Naive thymus-derived CD4-positive, alpha-beta T cell (primary cell): ENCODE data around the gene CRTAC1. TPM values are rescaled to one million over a fixed set of nuclear protein-coding genes. Genes with fewer than 3 reads are reported as not detected.
A peak's percentile ranks its signal among the peaks of the same experiment; 100 is the strongest.

Source experiments
- ATAC-seq: fragments of 150-1000 bp; cut with Tn5 transposase; 2 replicates; pipeline ENCODE4 v1.10.0; 2021; ENCODE audit warnings: mild to moderate bottlenecking, moderate library complexity
- CTCF ChIA-PET: fragments of 350-600 bp; sonication (Branson Sonifier 250); formaldehyde crosslinking; loops from one replicate; lab custom pipeline; 2021; ENCODE audit warnings: antibody characterized with exemption; lab: Charles Lee
- POLR2A ChIA-PET: fragments of 350-600 bp; sonication (Branson Sonifier 250); formaldehyde crosslinking; loops from one replicate; lab custom pipeline; 2021; ENCODE audit warnings: antibody characterized with exemption, inconsistent platforms; lab: Charles Lee
- DNase-seq, 9 donors: peaks; one replicate each; pipeline versions ENCODE4 v3.0.0 to v3.0.0-alpha.2; 2020 to 2022; ENCODE audit warnings: mixed read lengths in 1 of 9
- H3K27ac ChIP-seq: one replicate; pipeline ENCODE4 v1.7.0; 2013; ENCODE audit warnings: mild to moderate bottlenecking, low read depth, low read length, moderate library complexity
- H3K27me3 ChIP-seq, 2 donors: one replicate each; pipeline ENCODE4 v1.7.0; 2013; ENCODE audit warnings: low read length in 2 of 2, mild to moderate bottlenecking in 2 of 2, moderate library complexity in 2 of 2; ENCODE audit not compliant: control insufficient read depth in 2 of 2, insufficient read depth in 2 of 2
- H3K36me3 ChIP-seq, 3 experiments: 1 replicate in 2 of 3; 2 replicates in 1 of 3; pipeline ENCODE4 v1.7.0; 2013; ENCODE audit warnings: low read length in 3 of 3, mild to moderate bottlenecking in 3 of 3, moderate library complexity in 1 of 3; ENCODE audit not compliant: insufficient read depth in 3 of 3, control insufficient read depth in 2 of 3
- H3K4me1 ChIP-seq, 2 donors: one replicate each; pipeline ENCODE4 v1.7.0; 2013; ENCODE audit warnings: low read length in 2 of 2, mild to moderate bottlenecking in 2 of 2, moderate library complexity in 1 of 2; ENCODE audit not compliant: control insufficient read depth in 2 of 2, insufficient read depth in 2 of 2
- H3K4me3 ChIP-seq: 2 replicates; pipeline ENCODE4 v1.7.0; 2013; ENCODE audit warnings: mild to moderate bottlenecking, low read length
- H3K9me3 ChIP-seq, 3 experiments: 1 replicate in 2 of 3; 2 replicates in 1 of 3; pipeline ENCODE4 v1.7.0; 2013; ENCODE audit warnings: low read length in 3 of 3; ENCODE audit not compliant: control insufficient read depth in 2 of 3
- H3K27ac Mint-ChIP-seq, 9 donors: one replicate each; pipeline ENCODE4 v1.8.0; 2020 to 2022; ENCODE audit warnings: mixed read lengths in 9 of 9, mild to moderate bottlenecking in 8 of 9, moderate library complexity in 5 of 9, inconsistent platforms in 2 of 9
- H3K27me3 Mint-ChIP-seq, 5 donors: one replicate each; pipeline ENCODE4 v1.8.0; 2021 to 2022; ENCODE audit warnings: mixed read lengths in 5 of 5, mild to moderate bottlenecking in 1 of 5
- H3K36me3 Mint-ChIP-seq, 5 donors: one replicate each; pipeline ENCODE4 v1.8.0; 2020 to 2022; ENCODE audit warnings: mixed read lengths in 5 of 5, mild to moderate bottlenecking in 3 of 5, inconsistent platforms in 1 of 5
- H3K4me1 Mint-ChIP-seq, 7 donors: one replicate each; pipeline ENCODE4 v1.8.0; 2020 to 2022; ENCODE audit warnings: mixed read lengths in 7 of 7, mild to moderate bottlenecking in 3 of 7, inconsistent platforms in 1 of 7
- H3K4me3 Mint-ChIP-seq, 10 donors: one replicate each; pipeline ENCODE4 v1.8.0; 2020 to 2022; ENCODE audit warnings: mild to moderate bottlenecking in 10 of 10, mixed read lengths in 10 of 10, moderate library complexity in 6 of 10, inconsistent platforms in 2 of 10
- H3K9me3 Mint-ChIP-seq, 11 donors: one replicate each; pipeline ENCODE4 v1.8.0; 2020 to 2022; ENCODE audit warnings: mixed read lengths in 11 of 11, mild to moderate bottlenecking in 4 of 11, inconsistent platforms in 1 of 11, moderate library complexity in 1 of 11
- intact Hi-C, 2 donors: fragments of 100-400 bp; cut with micrococcal nuclease; formaldehyde crosslinking; loops; one replicate each; pipeline ENCODE4 v1.15.1; 2023
- polyA plus RNA-seq, 2 donors: library from polyadenylated mRNA; unstranded; fragments of 300-500 nt; fragmentation: Illumina TruSeq; gene quantifications; one replicate each; pipeline ENCODE4 v1.2.3, GENCODE V29; 2021
- total RNA-seq, 6 experiments: library from RNA in 5 of 6; stranded (reverse) in 5 of 6; gene quantifications; 1 replicate in 5 of 6; 2 replicates in 1 of 6; pipeline ENCODE4 v1.2.3 and lab custom pipeline; 2021 to 2026

The CRTAC1 gene
- total and polyA plus RNA-seq, 7 experiments from 2014 or later: not detected

GRCh38 chr10:97919012-97919411 is 111.4 kb downstream of the CRTAC1 start:
- peaks cover 4 to 23% (median 7%) of the 10 kb centered on the region in 5 donors for H3K27me3 Mint-ChIP-seq
- no peaks in the 10 kb centered on the region for H3K36me3 ChIP-seq
- peaks cover 0 to 15% (median 7%) of the 10 kb centered on the region in 7 donors for H3K4me1 Mint-ChIP-seq
- ATAC-seq: peak; percentile 44
- H3K9me3 Mint-ChIP-seq: peaks cover 0 to 3% (median 0%) of the 10 kb centered on the region in 11 donors
- H3K4me3 ChIP-seq: no peak overlapping the region
- H3K27ac Mint-ChIP-seq: peak overlapping the region in 2 of 9 donors; percentile 6 to 33
- ChIA-PET CTCF (interaction anchor here (1.4 kb wide), 1 partner anchor 123 kb away, joined by 4 read pairs; no protein-coding TSS in a partner anchor), POLR2A (no interaction called here)
- intact Hi-C loops: loop anchor here (5.0 to 10.0 kb wide), 2 partner anchors 108 to 396 kb away; no protein-coding TSS in a partner anchor
- no peaks in the 10 kb centered on the region for H3K27me3 ChIP-seq
- H3K27ac ChIP-seq: no peak overlapping the region
- no peaks in the 10 kb centered on the region for H3K9me3 ChIP-seq
- H3K4me1 ChIP-seq: peaks cover 2 to 5% of the 10 kb centered on the region in 2 donors
- no peak overlapping the region for H3K4me3 Mint-ChIP-seq
- no peaks in the 10 kb centered on the region for H3K36me3 Mint-ChIP-seq
- DNase-seq: peak in 3 of 9 donors; percentile 4 to 10 (median 8)

GRCh38 chr10:97916586-97916985 is 113.8 kb downstream of the CRTAC1 start:
- Histone ChIP-seq H3K9me3 (no peaks in the 10 kb centered on the region), H3K36me3 (no peaks in the 10 kb centered on the region), H3K4me3 (no peak overlapping the region), H3K27ac (no peak overlapping the region), H3K4me1 (peaks cover 2 to 5% of the 10 kb centered on the region in 2 donors), H3K27me3 (no peaks in the 10 kb centered on the region)
- no peak overlapping the region for H3K4me3 Mint-ChIP-seq
- intact Hi-C loops: loop anchor here (5.0 to 10.0 kb wide), 2 partner anchors 111 to 398 kb away; no protein-coding TSS in a partner anchor
- CTCF ChIA-PET: interaction anchor here (3.7 kb wide), 1 partner anchor 125 kb away, joined by 32 read pairs; no protein-coding TSS in a partner anchor
- H3K27me3 Mint-ChIP-seq: peaks cover 0 to 26% (median 5%) of the 10 kb centered on the region in 5 donors
- no peak overlapping the region for H3K27ac Mint-ChIP-seq
- peaks cover 0 to 3% (median 0%) of the 10 kb centered on the region in 11 donors for H3K9me3 Mint-ChIP-seq
- H3K36me3 Mint-ChIP-seq: no peaks in the 10 kb centered on the region
- POLR2A ChIA-PET: no interaction called here
- DNase-seq: no peak
- H3K4me1 Mint-ChIP-seq: peaks cover 0 to 15% (median 7%) of the 10 kb centered on the region in 7 donors
- ATAC-seq: no peak

GRCh38 chr10:97915346-97916131 is 114.9 kb downstream of the CRTAC1 start:
- ATAC-seq: no peak
- H3K9me3 Mint-ChIP-seq: peaks cover 0 to 3% (median 0%) of the 10 kb centered on the region in 11 donors
- peaks cover 2 to 5% of the 10 kb centered on the region in 2 donors for H3K4me1 ChIP-seq
- H3K9me3 ChIP-seq: no peaks in the 10 kb centered on the region
- ChIA-PET CTCF (interaction anchor here (0.9 to 3.7 kb wide), 7 partner anchors 9 to 132 kb away, joined by 3 to 32 read pairs (median 4); no protein-coding TSS in a partner anchor), POLR2A (no interaction called here)
- peaks cover 0 to 23% (median 5%) of the 10 kb centered on the region in 5 donors for H3K27me3 Mint-ChIP-seq
- H3K4me1 Mint-ChIP-seq: peaks cover 0 to 15% (median 7%) of the 10 kb centered on the region in 7 donors
- H3K36me3 ChIP-seq: no peaks in the 10 kb centered on the region
- H3K27ac Mint-ChIP-seq: no peak overlapping the region
- no peaks in the 10 kb centered on the region for H3K27me3 ChIP-seq
- intact Hi-C loops: loop anchor here (5.0 to 10.0 kb wide), 2 partner anchors 112 to 399 kb away; no protein-coding TSS in a partner anchor
- H3K4me3 Mint-ChIP-seq: peak overlapping the region in 2 of 10 donors; percentile 19 to 62
- no peak overlapping the region for H3K27ac ChIP-seq
- no peak overlapping the region for H3K4me3 ChIP-seq
- DNase-seq: no peak
- no peaks in the 10 kb centered on the region for H3K36me3 Mint-ChIP-seq

GRCh38 chr10:97914837-97915211 is 115.6 kb downstream of the CRTAC1 start:
- H3K36me3 ChIP-seq: no peaks in the 10 kb centered on the region
- no peak overlapping the region for H3K4me3 ChIP-seq
- H3K9me3 Mint-ChIP-seq: peaks cover 0 to 3% (median 0%) of the 10 kb centered on the region in 11 donors
- no peaks in the 10 kb centered on the region for H3K27me3 ChIP-seq
- no peaks in the 10 kb centered on the region for H3K9me3 ChIP-seq
- no peaks in the 10 kb centered on the region for H3K36me3 Mint-ChIP-seq
- ChIA-PET POLR2A (no interaction called here), CTCF (interaction anchor here (0.7 to 3.7 kb wide), 8 partner anchors 9 to 131 kb away, joined by 3 to 32 read pairs (median 4); no protein-coding TSS in a partner anchor)
- peak; percentile 40 to 74 (median 61) for DNase-seq
- ATAC-seq: peak; percentile 81
- no peak overlapping the region for H3K27ac ChIP-seq
- peaks cover 2 to 5% of the 10 kb centered on the region in 2 donors for H3K4me1 ChIP-seq
- H3K27ac Mint-ChIP-seq: no peak overlapping the region
- H3K4me3 Mint-ChIP-seq: peak overlapping the region in 2 of 10 donors; percentile 19 to 62
- intact Hi-C loops: loop anchor here (1.0 to 10.0 kb wide), 4 partner anchors 112 to 400 kb away; no protein-coding TSS in a partner anchor
- H3K27me3 Mint-ChIP-seq: peaks cover 0 to 23% (median 5%) of the 10 kb centered on the region in 5 donors
- peaks cover 0 to 15% (median 7%) of the 10 kb centered on the region in 7 donors for H3K4me1 Mint-ChIP-seq

GRCh38 chr10:97914171-97914836 is 116.1 kb downstream of the CRTAC1 start:
- ChIA-PET POLR2A (no interaction called here), CTCF (interaction anchor here (0.7 to 3.7 kb wide), 7 partner anchors 12 to 131 kb away, joined by 3 to 32 read pairs (median 4); no protein-coding TSS in a partner anchor)
- DNase-seq (no peak), ATAC-seq (no peak)
- Histone ChIP-seq H3K9me3 (no peaks in the 10 kb centered on the region), H3K4me1 (peaks cover 2 to 5% of the 10 kb centered on the region in 2 donors), H3K4me3 (no peak overlapping the region), H3K27me3 (no peaks in the 10 kb centered on the region), H3K36me3 (no peaks in the 10 kb centered on the region), H3K27ac (no peak overlapping the region)
- H3K9me3 Mint-ChIP-seq: peaks cover 0 to 3% (median 0%) of the 10 kb centered on the region in 11 donors
- intact Hi-C loops: loop anchor here (1.0 to 10.0 kb wide), 3 partner anchors 127 to 400 kb away; no protein-coding TSS in a partner anchor
- peaks cover 0 to 14% (median 7%) of the 10 kb centered on the region in 7 donors for H3K4me1 Mint-ChIP-seq
- peaks cover 0 to 23% (median 5%) of the 10 kb centered on the region in 5 donors for H3K27me3 Mint-ChIP-seq
- no peak overlapping the region for H3K27ac Mint-ChIP-seq
- H3K36me3 Mint-ChIP-seq: no peaks in the 10 kb centered on the region
- no peak overlapping the region for H3K4me3 Mint-ChIP-seq

- Histone ChIP-seq H3K36me3 (no peaks in the 10 kb centered on the region), H3K27me3 (no peaks in the 10 kb centered on the region), H3K4me1 (peaks cover 2 to 5% of the 10 kb centered on the region in 2 donors), H3K9me3 (no peaks in the 10 kb centered on the region), H3K4me3 (no peak overlapping the region), H3K27ac (no peak overlapping the region)
- H3K4me3 Mint-ChIP-seq: no peak overlapping the region
- intact Hi-C loops: loop anchor here (1.0 to 10.0 kb wide), 3 partner anchors 128 to 401 kb away; no protein-coding TSS in a partner anchor
- ChIA-PET CTCF (interaction anchor here (3.7 kb wide), 1 partner anchor 128 kb away, joined by 32 read pairs; no protein-coding TSS in a partner anchor), POLR2A (no interaction called here)
- no peaks in the 10 kb centered on the region for H3K36me3 Mint-ChIP-seq
- peaks cover 0 to 3% (median 0%) of the 10 kb centered on the region in 11 donors for H3K9me3 Mint-ChIP-seq
- peaks cover 0 to 20% (median 5%) of the 10 kb centered on the region in 5 donors for H3K27me3 Mint-ChIP-seq
- ATAC-seq (no peak), DNase-seq (no peak)
- H3K27ac Mint-ChIP-seq: no peak overlapping the region
- peaks cover 0 to 10% (median 3%) of the 10 kb centered on the region in 7 donors for H3K4me1 Mint-ChIP-seq
These were observed 116.8 kb downstream of the CRTAC1 start for GRCh38 chr10:97913614-97914013.
